WTC11 (cell line): ENCODE data around the gene FCGBP. TPM values are rescaled to one million over a fixed set of nuclear protein-coding genes. Genes with fewer than 3 reads are reported as not detected.

ENCODE experiments used
- ATAC-seq: fragments of 200-7000 bp; cut with Tn5 transposase; 2 replicates; pipeline ENCODE4 v1.10.0; 2021; ENCODE audit warnings: mild to moderate bottlenecking, moderate library complexity
- CTCF ChIA-PET: fragments of 300-600 bp; sonication (Branson Sonifier 250); formaldehyde crosslinking; loops from one replicate; lab custom pipeline; 2021; ENCODE audit warnings: antibody characterized with exemption; lab: Charles Lee
- POLR2A ChIA-PET: fragments of 350-600 bp; sonication (Branson Sonifier 250); formaldehyde crosslinking; loops from one replicate; lab custom pipeline; 2021; ENCODE audit warnings: antibody characterized with exemption; lab: Charles Lee
- DNase-seq: peaks from one replicate; pipeline ENCODE4 v3.0.0; 2021; ENCODE audit warnings: low spot score
- H3K27ac Mint-ChIP-seq: 2 replicates; pipeline ENCODE4 v1.8.0; 2021; ENCODE audit warnings: mixed read lengths
- H3K27me3 Mint-ChIP-seq: 2 replicates; pipeline ENCODE4 v1.8.0; 2021; ENCODE audit warnings: low read depth, mild to moderate bottlenecking, moderate library complexity, mixed read lengths
- H3K36me3 Mint-ChIP-seq: 2 replicates; pipeline ENCODE4 v1.8.0; 2021; ENCODE audit warnings: mixed read lengths
- H3K4me1 Mint-ChIP-seq: 2 replicates; pipeline ENCODE4 v1.8.0; 2022; ENCODE audit warnings: mixed read lengths
- H3K4me3 Mint-ChIP-seq: 2 replicates; pipeline ENCODE4 v1.8.0; 2021; ENCODE audit warnings: mild to moderate bottlenecking, moderate library complexity, mixed read lengths
- H3K9me3 Mint-ChIP-seq: 2 replicates; pipeline ENCODE4 v1.8.0; 2021; ENCODE audit warnings: mixed read lengths
- CREB1 ChIP-seq: sonication (generic); formaldehyde crosslinking; IDR thresholded peaks from 2 replicates; pipeline ENCODE4 v1.8.0; 2023; ENCODE audit warnings: mild to moderate bottlenecking, missing genetic modification reagents
- CREM ChIP-seq: sonication (generic); formaldehyde crosslinking; IDR thresholded peaks from 2 replicates; pipeline ENCODE4 v1.8.1; 2022; ENCODE audit warnings: mild to moderate bottlenecking, missing genetic modification reagents, moderate library complexity
- EMX1 ChIP-seq: fragments of 250-450 bp; sonication (Bioruptor Pico); IDR thresholded peaks from 2 replicates; pipeline ENCODE4 v1.8.0; 2021; ENCODE audit warnings: mild to moderate bottlenecking
- GTF2I ChIP-seq: fragments of 250-450 bp; sonication (Bioruptor Pico); conservative IDR thresholded peaks from 2 replicates; pipeline ENCODE4 v1.4.0; 2021; ENCODE audit warnings: mild to moderate bottlenecking
- JAZF1 ChIP-seq: fragments of 250-450 bp; sonication (Bioruptor Pico); IDR thresholded peaks from 2 replicates; pipeline ENCODE4 v1.9.0; 2021; ENCODE audit warnings: moderate library complexity, mild to moderate bottlenecking, inconsistent platforms
- MXD4 ChIP-seq: fragments of 250-450 bp; sonication (Bioruptor Pico); IDR thresholded peaks from 2 replicates; pipeline ENCODE4 v1.8.0; 2021; ENCODE audit warnings: mild to moderate bottlenecking, moderate library complexity, borderline replicate concordance
- NFE2L1 ChIP-seq: sonication (generic); formaldehyde crosslinking; IDR thresholded peaks from 2 replicates; pipeline ENCODE4 v1.8.1; 2023; ENCODE audit warnings: missing genetic modification reagents
- PREB ChIP-seq: sonication (generic); formaldehyde crosslinking; IDR thresholded peaks from 2 replicates; pipeline ENCODE4 v1.8.1; 2022; ENCODE audit warnings: mild to moderate bottlenecking, missing genetic modification reagents, moderate library complexity, borderline replicate concordance
- RORB ChIP-seq: fragments of 250-450 bp; sonication (Bioruptor Pico); IDR thresholded peaks from 2 replicates; pipeline ENCODE4 v1.9.0; 2021; ENCODE audit warnings: mild to moderate bottlenecking
- SOX15 ChIP-seq: fragments of 250-450 bp; sonication (Bioruptor Pico); IDR thresholded peaks from 2 replicates; pipeline ENCODE4 v1.9.0; 2021; ENCODE audit warnings: mild to moderate bottlenecking
- TCF7 ChIP-seq: sonication (generic); formaldehyde crosslinking; IDR thresholded peaks from 2 replicates; pipeline ENCODE4 v1.8.0; 2022; ENCODE audit warnings: mild to moderate bottlenecking, low read depth, missing genetic modification reagents, moderate library complexity
- ZNF138 ChIP-seq: sonication (generic); formaldehyde crosslinking; conservative IDR thresholded peaks from 2 replicates; pipeline ENCODE4 v1.8.1; 2022; ENCODE audit warnings: mild to moderate bottlenecking, moderate library complexity, missing genetic modification reagents
- ZNF263 ChIP-seq: sonication (generic); formaldehyde crosslinking; IDR thresholded peaks from 2 replicates; pipeline ENCODE4 v1.8.1; 2022; ENCODE audit warnings: low read depth, mild to moderate bottlenecking, moderate library complexity, missing genetic modification reagents
- ZNF423 ChIP-seq: fragments of 250-450 bp; sonication (Bioruptor Pico); IDR thresholded peaks from 2 replicates; pipeline ENCODE4 v2.1.2; 2022; ENCODE audit warnings: mild to moderate bottlenecking, moderate library complexity
- ZNF425 ChIP-seq: fragments of 250-450 bp; sonication (Bioruptor Pico); conservative IDR thresholded peaks from 2 replicates; pipeline ENCODE4 v1.9.0; 2021; ENCODE audit warnings: mild to moderate bottlenecking
- ZNF532 ChIP-seq: fragments of 250-450 bp; sonication (Bioruptor Pico); IDR thresholded peaks from 2 replicates; pipeline ENCODE4 v1.9.0; 2021; ENCODE audit warnings: mild to moderate bottlenecking, borderline replicate concordance
- total RNA-seq: library from RNA; stranded (reverse); gene quantifications from 3 replicates; pipeline ENCODE4 v1.2.3, GENCODE V29; 2021
- TF ChIP-seq, protein P1 (sequence below): sonication (generic); formaldehyde crosslinking; IDR thresholded peaks from 2 replicates; pipeline ENCODE4 v1.8.0; 2022; ENCODE audit warnings: mild to moderate bottlenecking, missing genetic modification reagents
- TF ChIP-seq, protein P2 (sequence below): fragments of 200-600 bp; IDR thresholded peaks from 2 replicates; pipeline ENCODE4 v1.8.0; 2022; ENCODE audit warnings: antibody characterized with exemption
- TF ChIP-seq, protein P3 (sequence below): sonication (generic); formaldehyde crosslinking; IDR thresholded peaks from 2 replicates; pipeline ENCODE4 v1.8.0; 2023; ENCODE audit warnings: mild to moderate bottlenecking, missing genetic modification reagents

FCGBP gene
- total RNA-seq, 1 experiment from 2014 or later, result 2.8 TPM

DNA sequence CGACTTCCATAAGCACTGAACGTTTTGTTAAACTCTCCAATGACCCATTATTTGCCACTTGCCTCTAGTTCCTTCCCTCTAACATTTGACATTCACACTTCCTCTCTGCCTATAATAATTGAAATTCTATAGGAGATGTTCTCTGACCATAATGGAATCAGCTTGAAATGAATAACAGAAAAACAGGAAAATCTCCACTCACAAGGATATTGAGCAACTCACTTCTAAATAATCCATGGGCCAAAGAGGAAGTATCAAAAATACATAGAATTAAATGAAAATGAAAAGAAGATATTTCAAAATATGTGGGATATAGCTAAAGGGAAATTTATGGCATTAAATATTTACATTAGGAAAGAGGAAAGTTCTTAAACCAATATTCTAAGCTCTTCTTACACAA is 3.4 kb upstream of the FCGBP start:
- Mint-ChIP-seq H3K27ac (no peak overlapping the region), H3K4me1 (0 out of 2 replicates have a peak, but pooled peaks cover 10% of the 10 kb centered on the region), H3K36me3 (no peaks in the 10 kb centered on the region), H3K4me3 (no peak overlapping the region), H3K9me3 (no peaks in the 10 kb centered on the region), H3K27me3 (peaks cover 3% of the 10 kb centered on the region)
- CTCF ChIA-PET, result no interaction called here
- DNase-seq (no peak), ATAC-seq (no peak)
- no peak for TF ChIP-seq ZNF423 (CRISPR knock-in tag)
- no peak for TF ChIP-seq CREB1 (CRISPR knock-in tag)
- no peak for TF ChIP-seq ZNF532 (CRISPR knock-in tag)
- TF ChIP-seq, protein P1, sequence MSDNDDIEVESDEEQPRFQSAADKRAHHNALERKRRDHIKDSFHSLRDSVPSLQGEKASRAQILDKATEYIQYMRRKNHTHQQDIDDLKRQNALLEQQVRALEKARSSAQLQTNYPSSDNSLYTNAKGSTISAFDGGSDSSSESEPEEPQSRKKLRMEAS (CRISPR knock-in tag), result no peak
- TF ChIP-seq TCF7 (CRISPR knock-in tag), result no peak
- TF ChIP-seq, protein P2, sequence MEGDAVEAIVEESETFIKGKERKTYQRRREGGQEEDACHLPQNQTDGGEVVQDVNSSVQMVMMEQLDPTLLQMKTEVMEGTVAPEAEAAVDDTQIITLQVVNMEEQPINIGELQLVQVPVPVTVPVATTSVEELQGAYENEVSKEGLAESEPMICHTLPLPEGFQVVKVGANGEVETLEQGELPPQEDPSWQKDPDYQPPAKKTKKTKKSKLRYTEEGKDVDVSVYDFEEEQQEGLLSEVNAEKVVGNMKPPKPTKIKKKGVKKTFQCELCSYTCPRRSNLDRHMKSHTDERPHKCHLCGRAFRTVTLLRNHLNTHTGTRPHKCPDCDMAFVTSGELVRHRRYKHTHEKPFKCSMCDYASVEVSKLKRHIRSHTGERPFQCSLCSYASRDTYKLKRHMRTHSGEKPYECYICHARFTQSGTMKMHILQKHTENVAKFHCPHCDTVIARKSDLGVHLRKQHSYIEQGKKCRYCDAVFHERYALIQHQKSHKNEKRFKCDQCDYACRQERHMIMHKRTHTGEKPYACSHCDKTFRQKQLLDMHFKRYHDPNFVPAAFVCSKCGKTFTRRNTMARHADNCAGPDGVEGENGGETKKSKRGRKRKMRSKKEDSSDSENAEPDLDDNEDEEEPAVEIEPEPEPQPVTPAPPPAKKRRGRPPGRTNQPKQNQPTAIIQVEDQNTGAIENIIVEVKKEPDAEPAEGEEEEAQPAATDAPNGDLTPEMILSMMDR, result no peak
- no peak for TF ChIP-seq RORB (CRISPR knock-in tag)
- no peak for TF ChIP-seq ZNF138 (CRISPR knock-in tag)
- no peak for TF ChIP-seq PREB (CRISPR knock-in tag)
- TF ChIP-seq EMX1 (CRISPR knock-in tag), result no peak
- TF ChIP-seq CREM (CRISPR knock-in tag), result no peak
- no peak for TF ChIP-seq SOX15 (CRISPR knock-in tag)
- no peak for TF ChIP-seq GTF2I (CRISPR knock-in tag)
- no peak for TF ChIP-seq NFE2L1
- TF ChIP-seq ZNF263 (CRISPR knock-in tag), result no peak
- no peak for TF ChIP-seq ZNF425
- no peak for TF ChIP-seq JAZF1 (CRISPR knock-in tag)
- TF ChIP-seq MXD4 (CRISPR knock-in tag), result no peak
- TF ChIP-seq, protein P3, sequence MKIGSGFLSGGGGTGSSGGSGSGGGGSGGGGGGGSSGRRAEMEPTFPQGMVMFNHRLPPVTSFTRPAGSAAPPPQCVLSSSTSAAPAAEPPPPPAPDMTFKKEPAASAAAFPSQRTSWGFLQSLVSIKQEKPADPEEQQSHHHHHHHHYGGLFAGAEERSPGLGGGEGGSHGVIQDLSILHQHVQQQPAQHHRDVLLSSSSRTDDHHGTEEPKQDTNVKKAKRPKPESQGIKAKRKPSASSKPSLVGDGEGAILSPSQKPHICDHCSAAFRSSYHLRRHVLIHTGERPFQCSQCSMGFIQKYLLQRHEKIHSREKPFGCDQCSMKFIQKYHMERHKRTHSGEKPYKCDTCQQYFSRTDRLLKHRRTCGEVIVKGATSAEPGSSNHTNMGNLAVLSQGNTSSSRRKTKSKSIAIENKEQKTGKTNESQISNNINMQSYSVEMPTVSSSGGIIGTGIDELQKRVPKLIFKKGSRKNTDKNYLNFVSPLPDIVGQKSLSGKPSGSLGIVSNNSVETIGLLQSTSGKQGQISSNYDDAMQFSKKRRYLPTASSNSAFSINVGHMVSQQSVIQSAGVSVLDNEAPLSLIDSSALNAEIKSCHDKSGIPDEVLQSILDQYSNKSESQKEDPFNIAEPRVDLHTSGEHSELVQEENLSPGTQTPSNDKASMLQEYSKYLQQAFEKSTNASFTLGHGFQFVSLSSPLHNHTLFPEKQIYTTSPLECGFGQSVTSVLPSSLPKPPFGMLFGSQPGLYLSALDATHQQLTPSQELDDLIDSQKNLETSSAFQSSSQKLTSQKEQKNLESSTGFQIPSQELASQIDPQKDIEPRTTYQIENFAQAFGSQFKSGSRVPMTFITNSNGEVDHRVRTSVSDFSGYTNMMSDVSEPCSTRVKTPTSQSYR (CRISPR knock-in tag), result no peak
- POLR2A ChIA-PET, result no interaction called here
